HG02970 (cell line): ENCODE data around the gene C1QTNF8.
"Not testable (repeated sequence)": the region's sequence is repeated elsewhere in the genome, so short reads cannot be mapped to it uniquely, and the experiment has no call there.

Experiments used
- ATAC-seq: cut with Tn5 transposase; IDR thresholded peaks from one replicate; pipeline ENCODE4 v1.9.1; 2021; ENCODE audit warnings: mild to moderate bottlenecking, moderate library complexity, moderate number of reproducible peaks; ENCODE audit not compliant: unreplicated experiment, low FRiP score

C1QTNF8 gene

DNA sequence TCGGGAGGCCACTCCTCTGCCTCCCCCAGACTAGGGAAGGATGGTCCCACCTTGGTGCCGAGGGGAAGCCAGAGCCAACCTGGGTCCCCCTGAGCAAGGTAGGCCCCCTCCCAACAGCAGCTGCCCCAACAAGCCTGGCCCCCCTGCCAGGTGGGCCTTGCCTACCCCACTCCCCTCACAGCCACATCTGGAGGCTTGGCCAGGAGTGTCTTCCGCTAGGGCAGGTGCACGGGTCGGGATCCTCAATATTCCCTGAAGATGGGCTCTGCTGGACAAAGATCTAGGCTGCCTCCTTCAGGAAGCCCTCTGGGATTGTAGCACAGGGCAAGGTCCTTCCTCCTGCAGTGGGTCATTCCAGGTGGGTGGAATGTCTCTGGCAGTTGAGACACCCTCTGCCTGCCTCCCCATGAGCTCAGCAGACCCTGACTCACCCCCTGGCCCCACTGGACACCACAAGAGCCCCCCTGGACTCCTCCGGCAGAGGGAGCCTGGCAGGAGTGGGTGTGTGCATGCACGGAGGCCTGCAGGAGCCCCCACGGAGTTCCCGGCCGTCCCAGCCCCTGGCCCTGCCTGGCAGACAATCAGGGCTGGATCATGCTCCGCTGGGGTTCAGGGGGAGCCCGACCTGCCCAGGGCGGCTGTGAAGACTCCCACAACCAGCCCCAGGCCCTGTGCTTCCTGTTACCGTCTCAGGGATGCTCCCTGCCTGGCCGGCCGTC, 435 bp downstream of the C1QTNF8 start:
- no peak for ATAC-seq

DNA sequence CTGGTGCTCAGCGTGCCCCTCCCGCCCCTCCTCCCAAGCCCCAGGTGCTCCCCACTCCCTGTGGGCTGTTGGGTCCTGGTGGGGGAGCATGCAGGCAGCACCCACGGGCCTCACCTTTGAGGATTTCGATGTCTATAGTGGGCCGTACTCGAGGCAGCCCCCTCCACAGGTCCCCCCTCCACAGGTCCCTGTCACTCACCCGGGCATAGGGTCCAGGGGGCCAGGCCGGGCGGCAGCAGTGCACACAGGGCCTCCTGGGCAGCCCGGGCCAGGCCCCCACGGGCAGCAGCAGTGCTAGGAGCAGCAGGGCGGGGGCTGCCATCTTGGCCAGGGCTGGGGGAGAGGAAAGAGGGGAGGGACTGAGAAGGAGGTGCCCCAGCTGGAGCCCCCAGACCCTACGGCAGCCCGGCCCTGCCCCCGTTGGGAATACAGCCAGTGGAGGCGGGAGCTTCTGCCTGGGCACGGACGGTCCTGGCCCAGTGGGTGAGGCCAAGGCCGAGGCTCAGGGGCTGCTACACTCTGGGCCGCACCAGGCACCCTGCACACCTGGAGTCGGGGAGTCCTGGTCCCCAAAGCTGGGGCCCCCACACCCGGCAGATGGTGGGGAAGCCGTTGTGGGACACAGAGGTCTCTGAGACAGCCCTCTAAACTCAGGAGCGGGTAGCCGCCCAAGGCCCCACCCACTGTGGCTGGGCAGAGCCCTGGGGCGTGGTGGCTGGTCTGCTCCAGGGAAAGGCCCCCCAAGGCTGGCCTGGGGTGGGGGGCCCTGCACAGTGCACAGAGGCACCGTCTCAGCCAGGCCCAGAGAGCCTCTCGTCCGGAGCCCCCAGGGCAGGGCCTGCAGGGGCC, 1.2 kb downstream of the C1QTNF8 start:
- ATAC-seq: no peak

DNA sequence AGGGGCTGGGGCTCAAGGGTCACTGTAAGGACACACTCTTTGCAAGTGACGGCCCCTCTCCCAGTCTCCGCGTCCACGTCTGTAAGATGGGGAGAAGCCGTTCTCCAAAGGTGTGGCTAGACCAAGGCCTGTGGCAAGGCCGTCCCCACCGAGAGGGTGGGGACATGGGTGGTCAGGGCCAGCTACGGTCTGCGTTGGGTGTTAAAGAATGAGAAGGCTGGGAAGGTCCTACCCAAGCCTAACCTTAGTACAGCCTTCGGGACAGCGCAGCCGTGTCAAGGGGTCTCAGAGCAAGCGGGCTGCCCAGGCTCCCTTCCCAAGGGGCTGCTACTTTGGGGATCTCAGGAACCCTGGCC, 1.9 kb downstream of the C1QTNF8 start:
- no peak for ATAC-seq

DNA sequence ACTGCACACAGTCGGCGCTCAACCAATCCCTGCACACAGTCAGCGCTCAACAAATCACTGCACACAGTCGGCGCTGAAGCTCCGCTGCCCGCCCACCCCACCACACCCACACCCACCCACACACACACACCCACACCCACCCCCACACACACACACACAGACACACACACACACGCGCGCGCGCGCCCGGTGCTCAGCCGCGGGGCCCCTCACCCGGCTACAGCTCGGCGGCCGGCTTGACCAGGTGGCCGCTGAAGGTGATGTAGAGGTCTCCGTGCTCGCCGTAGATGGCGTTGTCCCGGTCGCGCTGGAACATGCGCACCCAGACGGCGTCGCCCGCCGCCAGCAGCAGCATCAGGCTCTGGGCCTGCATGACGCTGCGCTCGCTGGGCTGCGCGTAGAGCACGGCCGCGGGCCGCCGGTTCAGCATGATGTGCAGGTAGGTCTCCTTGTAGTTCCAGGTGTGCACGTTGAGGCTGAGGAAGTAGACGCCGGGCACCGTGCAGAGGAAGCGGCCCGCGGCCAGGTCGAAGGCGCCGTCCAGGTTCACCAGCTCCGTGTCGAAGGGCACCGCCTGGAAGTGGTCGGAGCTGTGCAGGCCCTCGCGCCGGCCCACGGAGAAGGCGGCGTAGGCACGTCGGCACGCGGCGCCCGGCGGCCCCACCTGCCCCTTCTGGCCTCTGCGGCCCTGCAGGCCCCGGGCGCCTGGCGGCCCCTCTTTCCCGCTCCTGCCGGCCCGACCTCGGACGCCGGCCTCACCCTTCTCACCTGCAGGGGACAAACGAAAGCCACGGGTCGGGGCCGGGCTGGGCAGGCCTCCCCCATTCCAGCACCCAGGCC, 2.5 kb downstream of the C1QTNF8 start:
- ATAC-seq: no peak

DNA sequence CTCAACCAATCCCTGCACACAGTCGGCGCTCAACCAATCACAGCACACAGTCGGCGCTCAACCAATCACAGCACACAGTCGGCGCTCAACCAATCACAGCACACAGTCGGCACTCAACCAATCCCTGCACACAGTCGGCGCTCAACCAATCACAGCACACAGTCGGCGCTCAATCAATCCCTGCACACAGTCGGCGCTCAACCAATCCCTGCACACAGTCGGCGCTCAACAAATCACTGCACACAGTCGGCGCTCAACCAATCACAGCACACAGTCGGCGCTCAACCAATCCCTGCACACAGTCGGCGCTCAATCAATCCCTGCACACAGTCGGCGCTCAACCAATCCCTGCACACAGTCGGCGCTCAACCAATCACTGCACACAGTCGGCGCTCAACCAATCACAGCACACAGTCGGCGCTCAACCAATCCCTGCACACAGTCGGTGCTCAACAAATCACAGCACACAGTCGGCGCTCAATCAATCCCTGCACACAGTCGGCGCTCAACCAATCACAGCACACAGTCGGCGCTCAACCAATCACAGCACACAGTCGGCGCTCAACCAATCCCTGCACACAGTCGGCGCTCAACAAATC, 3.3 kb downstream of the C1QTNF8 start:
- not testable (repeated sequence) for ATAC-seq

DNA sequence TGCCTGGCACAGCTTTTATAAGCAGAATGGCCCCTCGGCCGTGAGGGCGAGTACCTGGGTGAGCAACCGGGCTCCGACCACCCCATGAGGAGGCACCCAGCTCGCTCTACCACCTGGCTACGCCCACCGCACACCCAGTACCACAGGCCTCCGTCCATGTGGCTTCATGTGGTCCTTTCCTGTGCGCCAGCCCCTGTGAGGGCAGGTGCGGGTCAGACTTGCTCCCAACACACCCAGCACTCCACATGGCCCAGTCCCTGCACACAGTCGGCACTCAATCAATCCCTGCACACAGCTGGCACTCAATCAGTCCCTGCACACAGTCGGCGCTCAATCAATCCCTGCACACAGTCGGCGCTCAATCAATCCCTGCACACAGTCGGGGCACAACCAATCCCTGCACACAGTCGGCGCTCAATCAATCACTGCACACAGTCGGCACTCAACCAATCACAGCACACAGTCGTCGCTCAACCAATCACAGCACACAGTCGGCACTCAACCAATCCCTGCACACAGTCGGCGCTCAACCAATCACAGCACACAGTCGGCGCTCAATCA, 4.0 kb downstream of the C1QTNF8 start:
- no peak for ATAC-seq

DNA sequence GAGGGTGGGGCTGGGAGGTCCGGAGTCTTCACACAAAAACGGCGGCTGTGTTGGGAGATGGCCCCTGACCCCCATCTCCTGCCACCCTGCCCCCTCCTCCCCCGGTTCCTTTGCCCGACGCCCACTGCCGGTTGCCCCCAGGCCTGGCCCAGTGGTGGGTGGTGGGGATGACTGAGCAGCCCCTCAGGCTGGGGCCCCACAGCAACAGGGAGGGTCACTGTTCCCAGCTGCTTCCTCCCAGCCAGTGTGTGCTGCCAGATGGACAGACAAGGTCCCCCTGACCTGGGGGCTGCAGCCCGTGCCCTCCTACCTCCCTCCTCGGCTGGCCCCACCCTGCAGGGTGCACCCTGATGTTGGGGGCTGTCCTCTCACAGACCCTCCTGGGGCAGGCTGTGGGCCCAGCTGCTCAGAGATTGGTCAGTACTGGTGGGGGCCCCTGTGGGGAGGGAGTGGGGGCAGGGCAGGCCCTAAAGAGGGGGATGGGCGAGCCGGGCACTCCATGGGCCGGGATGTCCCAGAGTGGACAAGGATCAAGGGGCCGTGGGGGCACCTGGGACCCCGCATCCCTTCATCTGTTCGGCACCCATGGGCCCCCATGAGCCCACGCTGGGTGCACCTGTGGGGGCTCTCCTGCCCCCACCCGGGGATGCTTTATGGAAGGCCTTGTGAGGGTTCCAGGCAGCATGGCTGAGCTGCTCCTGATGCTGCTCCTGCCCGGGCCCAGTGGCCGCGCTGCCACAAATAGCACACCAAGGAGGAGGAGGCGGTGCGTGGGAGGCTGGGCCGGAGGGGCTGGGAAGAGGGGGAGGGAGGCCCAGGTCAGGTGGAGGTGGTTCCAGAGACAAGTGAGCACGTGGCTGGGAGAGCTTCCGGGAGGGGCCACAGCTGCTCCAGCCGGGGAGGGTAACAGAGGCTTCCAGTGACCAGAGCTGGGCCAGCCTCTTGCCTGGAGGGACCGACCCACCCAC, 5.1 kb downstream of the C1QTNF8 start:
- ATAC-seq: no peak

DNA sequence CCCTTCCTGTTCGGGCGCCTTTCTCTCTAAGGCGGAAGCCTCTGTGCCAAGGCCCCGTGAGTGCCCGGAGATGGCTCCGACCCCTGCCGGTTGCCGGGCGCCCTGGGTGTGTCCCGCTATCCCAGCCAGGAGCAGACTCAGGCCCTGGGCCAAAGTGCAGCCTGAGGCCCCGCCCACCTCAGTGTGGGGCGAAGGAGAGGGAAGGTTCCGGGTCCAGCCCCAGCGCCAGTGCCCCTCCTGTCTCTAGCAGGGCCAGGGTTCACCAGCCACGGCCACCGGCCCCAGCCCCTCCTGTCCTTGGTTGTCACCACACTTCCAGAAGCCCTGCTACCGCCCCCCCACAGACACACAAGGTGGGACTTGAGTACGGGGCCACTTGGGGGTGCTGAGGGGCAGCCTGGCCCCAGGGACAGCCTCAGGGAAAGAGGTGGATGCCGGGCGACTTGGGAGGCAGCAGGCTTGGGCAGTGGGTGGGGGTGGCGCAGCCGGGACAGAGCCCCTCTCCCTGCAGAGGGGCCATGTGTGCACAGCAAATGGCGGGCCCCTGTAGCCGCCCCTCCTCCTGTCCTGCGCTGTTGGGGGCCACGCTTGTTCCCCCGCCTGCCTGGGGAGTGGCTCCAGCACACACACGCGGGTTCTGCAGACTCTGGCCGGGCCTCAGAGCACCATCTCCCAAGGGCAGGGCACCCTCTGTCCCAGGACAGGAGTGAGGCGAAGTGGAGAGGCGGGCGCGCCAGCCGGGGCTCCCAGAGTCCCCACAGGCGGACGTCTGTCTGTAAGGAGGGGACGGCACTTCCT, 6.0 kb downstream of the C1QTNF8 start:
- no peak for ATAC-seq

DNA sequence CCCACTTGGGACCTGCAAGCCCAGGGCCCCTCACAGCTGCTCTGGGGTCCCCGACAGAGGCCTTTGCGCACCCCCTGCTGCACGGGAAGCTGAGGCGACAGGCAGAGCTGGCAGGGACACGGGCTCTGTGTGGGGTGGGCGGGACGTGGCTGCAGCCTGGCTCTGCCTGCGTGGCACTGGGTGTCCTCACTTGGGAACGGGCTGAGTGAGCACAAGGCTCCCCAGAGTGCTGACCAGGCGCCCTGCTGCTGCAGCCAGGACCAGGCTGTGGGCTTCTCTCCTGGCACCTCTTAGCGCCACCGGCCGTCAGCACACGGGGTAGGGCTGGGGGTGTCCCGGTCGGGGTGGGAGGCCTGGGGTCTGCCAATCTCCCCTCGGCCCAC, 6.6 kb downstream of the C1QTNF8 start:
- ATAC-seq: no peak

DNA sequence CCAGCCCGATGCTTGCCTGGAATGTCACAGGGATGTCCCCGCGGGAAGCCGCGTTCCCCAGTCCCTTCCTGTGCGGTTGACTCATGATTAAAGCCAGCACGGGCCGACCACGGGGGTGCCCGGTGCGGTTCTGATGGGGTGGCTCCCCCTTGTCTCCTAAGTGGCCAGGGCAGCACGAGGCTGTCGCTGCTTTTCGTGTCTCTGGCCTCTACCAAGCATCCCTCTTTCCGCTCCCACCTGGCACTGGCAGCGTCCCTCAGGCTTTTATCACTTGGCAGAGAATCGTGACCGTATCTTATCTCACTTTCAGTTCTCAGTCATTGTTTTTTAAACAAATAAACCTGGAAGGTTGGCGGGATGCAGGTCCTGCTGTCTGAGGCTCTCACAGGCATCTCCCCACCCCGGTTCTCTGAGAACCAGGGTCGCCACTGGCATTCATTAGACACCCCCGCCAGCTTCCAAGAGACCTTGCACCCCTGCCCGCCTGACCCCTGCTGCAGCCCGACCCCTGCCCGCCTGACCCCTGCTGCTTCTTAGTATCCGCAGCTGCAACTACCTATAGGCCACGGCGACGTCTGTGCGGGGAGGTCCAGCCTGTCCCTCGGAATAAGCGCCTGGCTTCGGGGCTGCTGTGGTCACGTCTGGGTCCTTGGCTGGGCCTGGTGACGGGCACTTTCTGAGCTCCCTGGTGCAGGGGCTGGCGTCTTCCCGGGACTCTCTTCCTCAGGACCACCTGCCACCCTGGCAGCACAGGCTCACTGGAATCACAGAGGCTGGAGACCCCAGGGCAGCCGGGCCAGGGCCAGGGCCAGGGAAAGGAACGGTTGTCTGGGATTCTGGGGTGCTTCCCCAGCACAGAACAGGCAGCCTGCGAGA, 7.5 kb downstream of the C1QTNF8 start:
- no peak for ATAC-seq

DNA sequence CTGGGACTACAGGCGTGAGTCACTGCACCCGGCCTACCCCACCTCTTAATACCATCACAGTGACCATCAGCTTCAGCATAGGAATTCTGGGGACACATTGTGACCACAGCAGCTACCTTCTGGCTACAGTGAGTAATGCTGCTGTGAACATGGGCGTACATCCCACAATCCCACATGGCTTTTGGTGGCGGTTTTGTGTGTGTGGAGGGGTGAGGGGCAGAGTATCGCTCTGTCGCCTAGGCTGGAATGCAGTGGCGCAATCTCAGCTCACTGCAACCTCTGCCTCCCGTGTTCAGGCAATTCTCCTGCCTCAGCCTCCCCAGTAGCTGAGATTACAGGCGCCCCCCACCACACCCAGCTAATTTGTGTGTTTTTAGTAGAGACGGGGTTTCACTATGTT, 9.6 kb downstream of the C1QTNF8 start:
- ATAC-seq: not testable (repeated sequence)

DNA sequence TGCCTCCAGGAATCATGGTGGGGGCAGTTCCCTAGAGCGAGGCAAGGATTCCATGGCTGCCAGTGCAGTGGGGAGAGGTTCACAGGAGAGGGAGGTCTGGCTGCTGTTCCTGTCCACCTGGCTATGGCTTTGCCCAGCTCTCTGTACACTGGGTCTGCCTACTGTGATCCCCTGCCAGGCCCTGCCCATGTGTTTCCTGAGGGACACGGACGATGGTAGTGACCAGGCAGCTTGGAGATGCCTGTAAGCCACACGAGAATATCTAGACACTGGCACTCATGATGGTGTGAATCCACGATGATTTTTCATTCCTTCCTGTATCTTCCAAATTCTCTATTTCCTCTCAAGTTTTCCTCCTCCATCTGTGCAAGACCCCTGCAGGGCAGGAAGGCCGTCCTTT, 11.1 kb downstream of the C1QTNF8 start:
- no peak for ATAC-seq

DNA sequence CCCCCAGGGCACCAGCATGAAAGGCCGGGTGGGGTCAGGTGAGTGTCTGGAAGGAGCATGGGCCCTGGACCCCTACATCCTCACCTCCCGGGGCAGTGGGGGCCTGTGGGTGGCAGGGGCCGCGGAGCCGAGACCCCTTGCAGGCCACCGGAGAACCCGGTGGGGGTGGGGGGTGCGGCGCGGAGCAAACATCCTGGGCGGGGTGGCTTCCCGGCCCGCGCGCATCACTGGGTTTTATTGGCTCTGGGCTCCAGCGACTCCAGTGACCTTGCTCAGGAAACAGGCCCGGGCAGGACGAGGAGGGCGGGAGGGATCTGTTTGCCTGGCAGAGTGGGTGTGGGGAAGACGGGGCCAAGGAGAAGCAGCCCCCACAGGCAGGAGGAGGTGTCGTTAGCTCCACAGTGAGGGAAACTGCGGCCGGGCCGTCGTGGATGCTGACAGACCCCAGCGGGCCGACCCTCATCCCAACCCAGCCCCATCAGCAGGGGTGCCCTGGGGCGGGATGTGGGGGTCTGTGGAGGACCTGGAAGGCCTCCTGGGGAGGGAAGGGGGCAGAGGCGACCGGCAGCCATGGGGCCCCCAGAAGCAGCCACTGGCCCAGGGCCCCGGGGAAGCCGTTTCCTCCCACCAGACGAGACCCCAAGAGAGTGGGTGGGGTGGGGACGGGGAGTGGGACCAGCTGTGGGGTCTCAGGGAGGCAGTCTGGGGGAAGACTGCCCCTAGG, 12.9 kb downstream of the C1QTNF8 start:
- ATAC-seq: no peak

DNA sequence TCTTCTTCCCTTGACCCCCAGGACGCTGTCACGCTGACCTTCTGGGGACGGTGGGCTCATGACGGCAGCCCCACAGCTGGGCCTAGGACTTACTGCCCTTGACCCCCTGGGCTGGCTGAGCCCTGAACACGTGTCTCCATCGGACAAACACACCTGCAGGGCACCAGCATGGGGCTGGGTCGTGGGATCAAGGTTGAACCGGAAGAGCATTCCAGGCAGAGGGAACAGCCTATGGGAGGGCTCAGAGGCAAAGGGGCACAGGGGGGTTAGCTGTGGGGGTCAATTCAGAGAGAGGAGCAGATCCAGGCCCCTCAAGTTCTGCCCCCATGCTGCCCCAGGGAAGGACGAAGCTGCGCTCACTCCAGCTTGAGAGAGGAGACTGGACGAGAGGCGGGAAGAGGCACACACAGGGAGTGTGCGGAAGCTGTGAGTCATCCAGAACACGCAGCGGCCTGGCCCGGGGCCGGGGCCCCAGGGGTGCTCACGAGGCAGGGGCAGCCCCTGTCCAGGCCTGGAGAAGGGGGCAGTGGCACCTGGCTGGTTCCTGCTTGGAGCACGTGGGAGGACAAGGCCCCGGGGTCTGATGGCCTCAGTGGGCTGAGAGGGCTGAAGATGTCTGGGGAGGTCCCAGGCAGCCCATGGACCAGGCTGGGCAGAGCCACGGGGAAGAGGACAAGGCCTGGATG, 13.6 kb downstream of the C1QTNF8 start:
- ATAC-seq: no peak

DNA sequence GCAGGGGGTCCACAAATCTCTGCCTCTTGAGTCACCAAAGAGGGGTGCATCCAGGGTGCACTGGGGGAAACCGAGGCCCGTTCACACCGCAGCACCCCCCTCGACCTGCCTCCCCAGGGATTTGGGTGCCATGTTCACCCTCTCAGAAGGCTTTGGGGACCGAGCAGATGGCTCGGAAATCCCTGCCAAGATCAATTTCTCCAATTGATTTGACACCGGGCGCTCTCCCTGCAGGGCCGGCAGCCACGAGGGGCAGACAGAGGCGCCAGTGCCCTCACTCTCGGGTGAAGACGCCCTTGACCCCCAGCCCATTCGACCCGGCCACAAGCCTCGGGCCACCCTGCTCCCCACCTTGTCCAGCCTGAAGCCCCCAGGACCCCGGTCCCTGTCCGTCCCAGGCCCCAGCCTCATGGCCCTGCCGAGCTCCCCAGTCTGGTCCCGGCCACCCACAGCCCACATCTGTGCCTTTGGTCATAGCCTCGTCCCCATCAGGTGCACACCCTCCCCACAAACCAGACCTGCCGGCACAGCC, 14.2 kb downstream of the C1QTNF8 start:
- no peak for ATAC-seq
